RPMI7951 (cell line): ENCODE measurements around the gene PTTG2. TPM values are rescaled to one million over a fixed set of nuclear protein-coding genes. Genes with fewer than 3 reads are reported as not detected.
"Not testable (repeated sequence)": the region's sequence is repeated elsewhere in the genome, so short reads cannot be mapped to it uniquely, and the experiment has no call there.

Source experiments
- DNase-seq: peaks from one replicate; pipeline ENCODE4 v3.0.0-alpha.2; 2012; ENCODE audit warnings: low read depth
- total RNA-seq: library from RNA; depleted of rRNA; stranded (reverse); fragments of >200 nt; shearing (Covaris generic); gene quantifications from 2 replicates; pipeline ENCODE4 v1.2.3, GENCODE V29; 2014

PTTG2 gene
- total RNA-seq, 1 experiment from 2014 or later = not detected

- DNase-seq = no peak
Observed at GRCh38 chr4:37956941-37957340, 3.3 kb upstream of the PTTG2 start.

- DNase-seq = no peak
Observed at GRCh38 chr4:37958932-37959331, 1.3 kb upstream of the PTTG2 start.

GRCh38 chr4:37960679-37961450, 667 bp downstream of the PTTG2 start:
- no peak for DNase-seq

GRCh38 chr4:37964734-37965457, 4.7 kb downstream of the PTTG2 start:
- no peak for DNase-seq

GRCh38 chr4:37966044-37966443, 5.8 kb downstream of the PTTG2 start:
- no peak for DNase-seq

- DNase-seq = no peak
Observed at GRCh38 chr4:37967736-37968135, 7.5 kb downstream of the PTTG2 start.

- DNase-seq = peak; percentile 4
Observed at GRCh38 chr4:37968747-37969146, 8.5 kb downstream of the PTTG2 start.

GRCh38 chr4:37970702-37971101, 10.5 kb downstream of the PTTG2 start:
- DNase-seq = peak; percentile 47

- no peak for DNase-seq
Observed at GRCh38 chr4:37971202-37971601, 11.0 kb downstream of the PTTG2 start.

GRCh38 chr4:37973441-37973840, 13.2 kb downstream of the PTTG2 start:
- DNase-seq = no peak

GRCh38 chr4:37975321-37975822, 15.2 kb downstream of the PTTG2 start:
- not testable (repeated sequence) for DNase-seq

GRCh38 chr4:37976507-37976906, 16.3 kb downstream of the PTTG2 start:
- DNase-seq = no peak

- DNase-seq = peak; percentile 76
Observed at GRCh38 chr4:37976991-37977470, 16.8 kb downstream of the PTTG2 start.

- peak; percentile 68 for DNase-seq
Observed at GRCh38 chr4:37977471-37978247, 17.5 kb downstream of the PTTG2 start.

GRCh38 chr4:37978248-37978924, 18.2 kb downstream of the PTTG2 start:
- no peak for DNase-seq

GRCh38 chr4:37980246-37980645, 20.0 kb downstream of the PTTG2 start:
- DNase-seq = no peak

GRCh38 chr4:37981425-37981824, 21.2 kb downstream of the PTTG2 start:
- DNase-seq = no peak

GRCh38 chr4:37981844-37982720, 21.9 kb downstream of the PTTG2 start:
- DNase-seq = no peak

GRCh38 chr4:37982736-37983135, 22.5 kb downstream of the PTTG2 start:
- no peak for DNase-seq

GRCh38 chr4:37983951-37984350, 23.8 kb downstream of the PTTG2 start:
- peak; percentile 17 for DNase-seq
